WI38 (cell line): Measurements from ENCODE around the gene VASN.

Experiments used
- H3K4me3 ChIP-seq: 2 replicates; pipeline ENCODE4 v1.5.1; 2011; ENCODE audit warnings: low read depth, mild to moderate bottlenecking, control low read depth, low read length
- CTCF ChIP-seq: IDR thresholded peaks from 2 replicates; pipeline ENCODE4 v1.5.1; 2012; ENCODE audit warnings: low read depth, mild to moderate bottlenecking, control low read depth, low read length

Gene VASN

GRCh38 chr16:4376893-4377572 is 5.4 kb downstream of the VASN start:
- TF ChIP-seq CTCF = no peak
- H3K4me3 ChIP-seq = no peak overlapping the region; the same call in 1 of the 2 replicates

- no peak for TF ChIP-seq CTCF
- no peak overlapping the region for H3K4me3 ChIP-seq
Observed at GRCh38 chr16:4377573-4378154, 6.0 kb downstream of the VASN start.

GRCh38 chr16:4378161-4378666 is 6.6 kb downstream of the VASN start:
- H3K4me3 ChIP-seq = no peak overlapping the region
- no peak for TF ChIP-seq CTCF

GRCh38 chr16:4378999-4379690 is 7.5 kb downstream of the VASN start:
- TF ChIP-seq CTCF = no peak
- H3K4me3 ChIP-seq = no peak overlapping the region

GRCh38 chr16:4380119-4381063 is 8.7 kb downstream of the VASN start:
- no peak for TF ChIP-seq CTCF
- H3K4me3 ChIP-seq = no peak overlapping the region

GRCh38 chr16:4381072-4381934 is 9.7 kb downstream of the VASN start:
- no peak overlapping the region for H3K4me3 ChIP-seq
- TF ChIP-seq CTCF = no peak
